Adrenal gland (tissue), 5 donors: ENCODE results near the gene DIS3.

ENCODE experiments used
- CTCF ChIP-seq, 6 experiments: fragments of 450-650 bp in 4 of 6; fragments of 200-600 bp in 2 of 6; sonication (generic) in 1 of 6; IDR thresholded peaks; 1 replicate in 5 of 6; 2 replicates in 1 of 6; pipeline versions ENCODE4 v1.5.1 to v1.8.0; 2016 to 2021; ENCODE audit warnings: antibody characterized with exemption in 6 of 6, mild to moderate bottlenecking in 2 of 6, moderate library complexity in 1 of 6
- POLR2A ChIP-seq, 2 donors: fragments of 450-650 bp; IDR thresholded peaks; one replicate each; pipeline ENCODE4 v1.6.1; 2017; ENCODE audit warnings: antibody characterized with exemption in 2 of 2, mild to moderate bottlenecking in 2 of 2, moderate library complexity in 1 of 2
- donor health status: DM: no; HTN: no; CAD: no.

- no peak for TF ChIP-seq CTCF (IDR thresholded peaks at IDR 0.05)
- no peak for TF ChIP-seq POLR2A (IDR thresholded peaks at IDR 0.05)
Observed at GRCh38 chr13:72804301-72804700, 22.6 kb upstream of the DIS3 start.
